CD4-positive, alpha-beta T cell treated with Interleukin-4 for 1 hour (primary cell): ENCODE measurements around the gene CORIN.
"Not testable (repeated sequence)": the region's sequence is repeated elsewhere in the genome, so short reads cannot be mapped to it uniquely, and the experiment has no call there.

Experiments
- DNase-seq, 2 donors: peaks; one replicate each; pipeline ENCODE4 v3.0.0-alpha.2; 2020 to 2022

CORIN gene

GRCh38 chr4:47718696-47719095, 119.2 kb downstream of the CORIN start:
- DNase-seq, result no peak

- DNase-seq, result no peak
Observed at GRCh38 chr4:47717188-47717587, 120.7 kb downstream of the CORIN start.

- no peak for DNase-seq
Observed at GRCh38 chr4:47715716-47716416, 122.0 kb downstream of the CORIN start.

- DNase-seq, result no peak
Observed at GRCh38 chr4:47714269-47714668, 123.6 kb downstream of the CORIN start.

- DNase-seq, result no peak
Observed at GRCh38 chr4:47713129-47713834, 124.6 kb downstream of the CORIN start.

- DNase-seq, result no peak
Observed at GRCh38 chr4:47711646-47712045, 126.2 kb downstream of the CORIN start.

- no peak for DNase-seq
Observed at GRCh38 chr4:47711183-47711582, 126.7 kb downstream of the CORIN start.

- not testable (repeated sequence) for DNase-seq
Observed at GRCh38 chr4:47706352-47706751, 131.5 kb downstream of the CORIN start.

GRCh38 chr4:47705326-47705981, 132.4 kb downstream of the CORIN start:
- DNase-seq, result no peak

GRCh38 chr4:47704693-47705325, 133.1 kb downstream of the CORIN start:
- peak in 1 of 2 donors; percentile 8 for DNase-seq

GRCh38 chr4:47703956-47704355, 133.9 kb downstream of the CORIN start:
- DNase-seq, result no peak

- DNase-seq, result no peak
Observed at GRCh38 chr4:47703008-47703407, 134.9 kb downstream of the CORIN start.

- no peak for DNase-seq
Observed at GRCh38 chr4:47701286-47701685, 136.6 kb downstream of the CORIN start.

GRCh38 chr4:47698837-47699236, 139.0 kb downstream of the CORIN start:
- no peak for DNase-seq

GRCh38 chr4:47696823-47697222, 141.0 kb downstream of the CORIN start:
- no peak for DNase-seq

- no peak for DNase-seq
Observed at GRCh38 chr4:47695260-47695659, 142.6 kb downstream of the CORIN start.

- DNase-seq, result no peak
Observed at GRCh38 chr4:47694322-47694721, 143.5 kb downstream of the CORIN start.

- DNase-seq, result no peak
Observed at GRCh38 chr4:47692691-47693090, 145.2 kb downstream of the CORIN start.

- DNase-seq, result not testable (repeated sequence)
Observed at GRCh38 chr4:47691757-47692383, 146.0 kb downstream of the CORIN start.

- no peak for DNase-seq
Observed at GRCh38 chr4:47690611-47691010, 147.3 kb downstream of the CORIN start.

- DNase-seq, result peak; percentile 53 to 62
Observed at GRCh38 chr4:47686294-47686872, 151.5 kb downstream of the CORIN start.

- no peak for DNase-seq
Observed at GRCh38 chr4:47675806-47676205, 162.1 kb downstream of the CORIN start.

- no peak for DNase-seq
Observed at GRCh38 chr4:47674144-47674543, 163.7 kb downstream of the CORIN start.
